Aorta (tissue), 5 donors: ENCODE measurements around the gene HGS. TPM values are rescaled to one million over a fixed set of nuclear protein-coding genes. Genes with fewer than 3 reads are reported as not detected.

Source experiments
- ATAC-seq: fragments of 200-7000 bp; cut with Tn5 transposase; one replicate; pipeline ENCODE4 v1.9.1; 2022; ENCODE audit warnings: moderate library complexity; ENCODE audit not compliant: low FRiP score
- DNase-seq, 2 donors: peaks; one replicate each; pipeline ENCODE4 v3.0.0-alpha.2; 2020
- H3K27ac ChIP-seq, 2 donors: one replicate each; pipeline ENCODE4 v1.5.1; 2013; ENCODE audit warnings: low read length in 2 of 2, mild to moderate bottlenecking in 2 of 2, moderate library complexity in 2 of 2, control low read depth in 1 of 2, inconsistent platforms in 1 of 2, low read depth in 1 of 2
- H3K27me3 ChIP-seq, 2 donors: one replicate each; pipeline ENCODE4 v1.6.1; 2013; ENCODE audit warnings: control low read depth in 1 of 2, low read length in 1 of 2, mild to moderate bottlenecking in 1 of 2, moderate library complexity in 1 of 2; ENCODE audit not compliant: insufficient read depth in 2 of 2, control insufficient read depth in 1 of 2
- H3K36me3 ChIP-seq, 2 donors: one replicate each; pipeline ENCODE4 v1.6.1; 2013; ENCODE audit warnings: control low read depth in 1 of 2, low read length in 1 of 2, mild to moderate bottlenecking in 1 of 2; ENCODE audit not compliant: insufficient read depth in 2 of 2, control insufficient read depth in 1 of 2
- H3K4me1 ChIP-seq, 2 donors: one replicate each; pipeline ENCODE4 v1.6.1; 2013; ENCODE audit warnings: low read length in 2 of 2, control low read depth in 1 of 2, mild to moderate bottlenecking in 1 of 2, moderate library complexity in 1 of 2; ENCODE audit not compliant: insufficient read depth in 2 of 2, control insufficient read depth in 1 of 2
- H3K4me3 ChIP-seq, 2 donors: one replicate each; pipeline ENCODE4 v1.5.1; 2013; ENCODE audit warnings: low read length in 2 of 2, control low read depth in 1 of 2, mild to moderate bottlenecking in 1 of 2
- H3K9me3 ChIP-seq: one replicate; pipeline ENCODE4 v1.6.1; 2013; ENCODE audit warnings: mild to moderate bottlenecking, low read length; ENCODE audit not compliant: control insufficient read depth
- WGBS, 2 donors: extraction: QIAGEN DNeasy Blood & Tissue Kit; methylation state at CpG; one replicate each; pipeline ENCODE4 v1.1.7; 2013; 5-methylcytosine and 5-hydroxymethylcytosine counted together
- intact Hi-C, 2 donors: fragments of 100-400 bp; cut with DNase I; formaldehyde crosslinking; loops; one replicate each; pipeline versions ENCODE4 v1.14.2 to v1.15.0; 2022
- polyA plus RNA-seq, 2 donors: library from polyadenylated mRNA; stranded (reverse); fragments of 200-250 nt; gene quantifications; one replicate each; pipeline ENCODE4 v1.2.3, GENCODE V29; 2013
- total RNA-seq, 2 donors: library from RNA; stranded (reverse); fragmentation: NEBNext Ultra II Directional; extraction: Animal tissue kit (Norgen Biotek cat#: 25700); gene quantifications; one replicate each; pipeline ENCODE4 v1.2.1, GENCODE V29; 2021
- donor health status: healthy with polysubstance abuse.
- donor health status: Bipolar disorder and iron deficiency.
- donor health status: DM: no; HTN: no; CAD: no.
- donor health status: DM: no; HTN: no; CAD: no.
- donor health status: DM: yes; HTN: yes; CAD: no.

The HGS gene
- total and polyA plus RNA-seq, 4 donors = 49.1 to 277 (median 88.4) TPM

DNA sequence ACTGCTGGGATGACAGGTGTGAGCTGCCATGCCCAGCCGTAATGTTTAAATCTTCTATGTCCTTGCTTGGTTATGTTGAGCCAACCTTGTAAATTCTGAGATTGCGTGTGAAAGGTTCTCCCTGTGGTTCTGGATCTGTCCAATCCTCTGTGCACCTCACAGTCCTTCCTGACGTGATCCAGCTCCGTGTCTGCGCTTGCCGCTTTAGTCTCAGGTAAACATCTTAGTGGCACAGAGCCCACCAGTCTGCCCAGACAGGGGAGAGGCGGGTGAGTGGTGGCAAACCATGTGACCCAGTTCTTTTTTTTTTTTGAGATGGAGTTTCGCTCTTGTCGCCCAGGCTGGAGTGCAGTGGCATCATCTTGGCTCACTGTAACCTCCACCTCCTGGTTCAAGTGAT is 42.2 kb downstream of the HGS start:
- ATAC-seq = no peak
- Histone ChIP-seq H3K27me3 (no peaks in the 10 kb centered on the region), H3K27ac (no peak overlapping the region), H3K9me3 (no peaks in the 10 kb centered on the region), H3K4me3 (no peak overlapping the region), H3K4me1 (no peaks in the 10 kb centered on the region), H3K36me3 (no peaks in the 10 kb centered on the region)
- intact Hi-C loops = no loop called here
- 56% methylated on average over 9 of the region's 9 CpGs for WGBS, 2 donors
- DNase-seq = no peak

DNA sequence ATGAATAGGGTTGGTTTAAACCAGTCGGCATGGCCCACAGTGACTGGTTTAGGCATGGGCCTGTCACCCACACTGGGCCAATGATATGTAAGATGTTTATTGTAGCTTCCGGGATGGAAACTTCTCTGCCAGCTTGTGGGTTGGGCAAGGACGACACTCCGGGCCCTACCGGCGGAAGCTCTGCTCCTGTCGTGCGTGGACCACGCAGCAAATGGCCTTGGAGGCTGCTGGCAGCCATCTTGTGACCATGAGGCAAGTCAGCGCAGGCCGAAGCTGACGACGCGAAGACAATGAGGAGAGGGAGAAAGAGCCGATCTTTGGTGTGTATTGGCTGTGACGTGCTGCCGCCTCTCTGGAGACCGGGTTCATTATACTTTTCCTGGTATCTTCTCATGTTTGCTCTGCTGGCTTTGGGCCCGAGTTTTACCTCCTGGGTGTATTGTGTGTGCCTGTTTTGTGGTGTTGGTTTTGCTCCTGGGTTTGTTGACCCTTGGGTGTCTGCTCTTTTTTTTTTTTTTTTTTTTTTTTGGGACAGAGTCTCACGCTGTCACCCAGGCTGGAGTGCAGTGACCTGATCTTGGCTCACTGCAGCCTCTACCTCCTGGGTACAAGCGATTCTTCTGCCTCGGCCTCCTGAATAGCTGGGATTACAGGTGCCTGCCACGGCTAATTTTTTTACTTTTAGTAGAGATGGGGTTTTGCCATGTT is 43.7 kb downstream of the HGS start:
- Histone ChIP-seq H3K4me1 (no peaks in the 10 kb centered on the region), H3K9me3 (no peaks in the 10 kb centered on the region), H3K27ac (no peak overlapping the region), H3K4me3 (no peak overlapping the region), H3K27me3 (no peaks in the 10 kb centered on the region), H3K36me3 (no peaks in the 10 kb centered on the region)
- intact Hi-C loops = no loop called here
- DNase-seq = peak in 1 of 2 donors; percentile 57
- ATAC-seq = no peak
- 89 to 91% methylated on average over 23 of the region's 23 CpGs for WGBS, 2 donors

DNA sequence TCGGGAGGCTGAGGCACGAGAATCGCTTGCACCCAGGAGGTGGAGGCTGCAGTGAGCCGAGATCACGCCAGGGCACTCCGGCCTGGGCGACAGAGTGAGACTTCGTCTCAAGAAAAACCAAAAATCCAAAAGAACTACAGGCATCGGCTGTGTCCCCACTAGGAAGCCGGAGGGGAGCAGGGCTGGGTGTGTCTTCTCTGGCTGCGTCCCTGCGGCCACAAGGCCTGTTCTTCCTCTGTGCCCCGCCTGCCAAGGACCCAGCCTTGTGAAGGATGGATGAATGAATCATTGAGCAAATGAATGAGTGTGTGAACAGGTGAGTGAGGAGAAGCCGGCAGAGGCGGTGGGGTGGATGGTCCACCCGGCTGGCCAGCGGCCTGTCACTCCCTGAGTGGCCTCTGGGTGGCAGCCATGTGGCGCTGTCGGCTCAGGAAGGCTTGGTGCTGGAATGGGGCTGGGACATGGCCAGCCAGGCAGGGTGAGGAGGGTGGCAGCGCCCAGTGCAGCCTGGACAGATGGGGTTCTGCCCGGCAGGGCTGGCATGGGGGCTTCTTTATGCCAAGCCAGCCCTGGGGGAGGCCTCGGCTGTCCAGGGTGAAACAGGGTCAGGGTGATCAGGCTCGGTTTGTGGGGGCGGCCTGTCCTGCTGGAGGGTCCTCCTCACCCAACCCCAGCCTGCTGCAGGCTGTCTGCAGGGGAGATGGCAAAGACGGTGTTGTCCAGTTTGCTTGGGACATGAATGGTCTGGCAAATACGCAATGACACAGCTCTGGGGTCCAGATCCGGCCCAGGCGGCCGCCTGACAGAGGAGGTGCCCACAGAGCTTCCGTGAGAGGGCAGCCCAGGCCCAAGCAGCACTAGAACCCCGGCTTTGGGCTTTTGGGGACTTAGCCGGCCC is 49.9 kb downstream of the HGS start:
- H3K27ac ChIP-seq = no peak overlapping the region
- H3K9me3 ChIP-seq = no peaks in the 10 kb centered on the region
- H3K4me3 ChIP-seq = no peak overlapping the region
- peak; percentile 88 to 93 for DNase-seq
- no peaks in the 10 kb centered on the region for H3K36me3 ChIP-seq
- no peaks in the 10 kb centered on the region for H3K27me3 ChIP-seq
- WGBS, 2 donors = 45% methylated on average over 32 of the region's 32 CpGs
- intact Hi-C loops = no loop called here
- H3K4me1 ChIP-seq = no peaks in the 10 kb centered on the region
- peak; percentile 91 for ATAC-seq

DNA sequence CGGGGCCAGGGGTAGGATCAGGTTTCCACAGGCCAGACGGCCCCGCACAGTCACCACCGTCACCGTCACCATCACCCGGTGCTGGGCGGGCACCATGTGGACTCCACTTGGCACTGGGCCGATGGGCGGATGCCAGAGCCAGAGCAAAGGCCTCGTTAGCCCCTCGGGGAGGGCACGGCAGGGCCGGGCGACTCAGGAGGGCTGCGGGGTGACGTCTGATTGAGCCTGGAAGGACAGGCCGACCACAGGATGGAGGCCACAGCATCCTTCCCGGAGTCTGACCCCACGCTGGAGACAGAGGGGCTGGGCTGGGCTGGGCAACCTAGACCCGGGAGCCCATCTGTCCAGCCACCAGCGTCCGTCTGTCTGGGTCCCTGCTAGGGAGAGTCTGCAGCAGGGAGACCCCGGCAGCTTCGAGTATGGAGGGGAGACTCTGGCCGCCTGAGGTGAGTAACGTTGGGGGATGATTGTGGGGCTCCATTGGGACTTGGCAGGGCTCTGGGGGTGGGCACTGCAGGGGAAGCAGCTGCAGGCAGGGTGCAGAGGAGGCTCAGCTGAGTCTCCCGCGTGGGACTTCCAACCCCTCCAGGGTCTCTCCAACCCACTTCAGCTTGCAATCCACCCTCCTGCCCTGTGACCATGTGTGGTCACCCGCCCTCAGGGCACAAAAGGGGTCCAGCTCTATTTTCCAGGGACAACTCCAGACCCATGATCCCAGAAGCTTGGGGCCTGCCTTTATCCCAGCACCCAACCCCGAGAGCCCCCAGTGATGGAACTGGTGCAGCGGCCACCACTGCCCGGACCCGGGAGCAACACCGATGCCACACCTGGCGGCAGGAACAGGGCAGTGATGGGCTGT is 50.8 kb downstream of the HGS start:
- Histone ChIP-seq H3K27me3 (no peaks in the 10 kb centered on the region), H3K4me3 (no peak overlapping the region), H3K4me1 (no peaks in the 10 kb centered on the region), H3K9me3 (no peaks in the 10 kb centered on the region), H3K27ac (no peak overlapping the region), H3K36me3 (no peaks in the 10 kb centered on the region)
- DNase-seq (peak; percentile 48 to 77), ATAC-seq (no peak)
- WGBS, 2 donors = 75 to 78% methylated on average over 35 of the region's 35 CpGs
- intact Hi-C loops = no loop called here

DNA sequence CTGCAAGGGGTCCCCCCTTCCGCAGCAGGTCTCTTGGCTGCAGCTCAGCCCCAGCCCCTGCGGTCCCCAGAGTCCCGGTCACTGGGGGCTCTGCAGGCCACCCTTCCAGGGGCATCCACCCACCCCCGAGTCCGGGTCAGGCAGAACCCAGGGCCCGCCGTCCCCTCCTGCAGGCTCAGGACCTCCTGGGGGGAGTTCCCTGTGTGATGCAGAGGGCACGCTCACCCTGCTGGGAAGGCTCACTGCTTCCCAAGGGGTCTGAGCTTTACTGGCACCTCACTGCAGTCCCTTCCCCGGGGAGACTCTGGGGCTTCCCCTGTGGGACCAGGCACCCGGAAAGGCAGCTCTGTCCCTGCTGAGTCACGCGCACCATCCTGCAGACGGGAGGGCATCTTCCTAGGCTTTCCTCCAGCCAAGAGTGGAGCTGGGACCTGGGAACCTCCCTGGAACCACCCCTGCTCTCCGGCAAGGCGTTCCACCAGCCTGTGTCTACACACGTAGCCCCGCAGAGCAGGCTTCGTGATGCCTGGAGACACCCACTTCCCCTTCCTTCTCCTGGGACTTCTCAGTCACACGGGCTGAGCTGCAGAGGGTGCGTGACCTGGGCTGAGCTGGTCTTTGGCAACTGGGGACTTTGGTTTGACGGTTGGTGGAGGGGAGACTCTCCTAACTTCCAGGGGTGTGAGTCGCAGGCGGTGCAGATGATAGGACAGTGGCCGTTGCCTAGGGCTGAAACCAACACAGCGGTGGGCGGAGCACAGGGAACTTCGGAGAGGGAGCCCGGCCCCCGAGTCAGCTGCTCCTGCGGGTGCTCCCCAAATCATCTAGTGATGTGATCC is 51.7 kb downstream of the HGS start:
- peak; percentile 78 to 82 for DNase-seq
- intact Hi-C loops = no loop called here
- 37 to 40% methylated on average over 30 of the region's 30 CpGs for WGBS, 2 donors
- no peak overlapping the region for H3K27ac ChIP-seq
- no peak for ATAC-seq
- no peaks in the 10 kb centered on the region for H3K36me3 ChIP-seq
- no peaks in the 10 kb centered on the region for H3K27me3 ChIP-seq
- H3K4me1 ChIP-seq = no peaks in the 10 kb centered on the region
- no peak overlapping the region for H3K4me3 ChIP-seq
- H3K9me3 ChIP-seq = no peaks in the 10 kb centered on the region

DNA sequence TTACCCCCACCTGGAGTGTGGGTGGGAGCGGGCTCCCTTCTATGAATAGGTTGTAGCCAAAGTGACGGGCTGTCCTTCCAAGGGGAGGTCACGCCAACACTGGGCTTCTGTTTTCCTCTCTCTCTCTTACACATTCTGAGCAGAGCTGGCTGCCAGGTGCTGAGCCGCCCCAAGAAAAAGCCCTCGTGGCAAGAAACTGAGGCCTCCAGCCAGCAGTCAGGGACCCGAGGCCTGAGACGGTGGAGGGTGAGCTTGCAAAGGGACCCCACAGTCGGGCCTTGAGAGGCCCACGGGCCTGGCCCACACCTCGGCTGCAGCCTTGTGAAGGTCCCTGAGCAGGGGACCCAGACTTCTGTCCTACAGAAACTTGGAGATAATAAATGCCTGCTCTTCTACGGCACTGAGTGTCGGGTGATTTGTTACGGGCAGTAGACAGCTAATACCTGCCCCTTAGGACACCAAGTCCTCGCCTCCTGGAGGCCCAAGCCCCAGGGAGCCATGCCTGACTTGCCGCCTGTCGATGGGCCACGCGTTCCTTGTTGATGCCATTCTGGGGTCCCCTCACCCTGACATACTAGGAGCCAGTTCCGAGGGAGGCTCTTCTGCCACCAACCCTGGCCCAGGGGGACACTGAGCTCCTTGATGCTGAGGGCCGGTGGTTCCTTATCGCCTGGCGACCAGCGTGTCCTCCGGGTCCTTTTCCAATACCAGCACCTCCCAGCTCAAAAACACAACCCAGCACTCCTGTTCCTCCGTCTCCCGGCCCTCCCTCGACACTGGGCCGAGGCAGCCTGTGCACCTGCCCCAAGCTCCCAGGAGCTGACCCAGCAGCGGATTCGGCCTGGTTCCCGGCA is 54.4 kb downstream of the HGS start:
- no peak for ATAC-seq
- DNase-seq = peak in 1 of 2 donors; percentile 59
- no peak overlapping the region for H3K27ac ChIP-seq
- 88 to 92% methylated on average over 31 of the region's 31 CpGs for WGBS, 2 donors
- no peaks in the 10 kb centered on the region for H3K9me3 ChIP-seq
- no peaks in the 10 kb centered on the region for H3K27me3 ChIP-seq
- no peak overlapping the region for H3K4me3 ChIP-seq
- no peaks in the 10 kb centered on the region for H3K36me3 ChIP-seq
- intact Hi-C loops = no loop called here
- H3K4me1 ChIP-seq = no peaks in the 10 kb centered on the region

DNA sequence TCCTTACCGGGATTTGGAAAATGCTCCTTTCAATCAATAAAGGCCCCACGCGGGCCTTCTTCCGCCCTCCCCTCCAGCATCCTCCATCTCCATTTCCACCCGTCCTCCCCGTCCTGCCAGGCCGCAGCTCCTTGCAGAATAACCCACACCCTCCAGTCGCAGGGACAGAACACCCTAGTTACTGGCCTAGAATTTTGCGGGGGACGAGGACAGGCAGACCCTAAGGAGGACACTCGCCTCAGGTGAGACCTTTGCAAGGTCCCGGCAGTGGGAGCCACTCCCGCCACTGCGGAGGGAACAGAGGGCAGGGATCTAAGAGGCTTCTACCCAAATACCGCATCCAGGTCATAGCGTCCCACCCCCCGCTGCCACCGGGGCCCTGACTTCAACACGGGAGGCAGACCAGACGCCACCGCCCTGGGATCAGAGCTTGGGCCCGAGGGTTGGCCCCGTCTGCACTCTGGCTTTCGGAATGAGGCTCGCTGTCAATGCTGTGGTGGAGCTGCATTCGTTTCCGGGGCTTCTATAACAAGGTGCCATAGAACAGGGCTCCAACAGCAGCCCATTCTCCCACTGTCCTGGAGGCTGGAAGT is 55.1 kb downstream of the HGS start:
- WGBS, 2 donors = 86 to 88% methylated on average over 27 of the region's 27 CpGs
- Histone ChIP-seq H3K4me3 (no peak overlapping the region), H3K4me1 (no peaks in the 10 kb centered on the region), H3K27me3 (no peaks in the 10 kb centered on the region), H3K9me3 (no peaks in the 10 kb centered on the region), H3K36me3 (no peaks in the 10 kb centered on the region), H3K27ac (no peak overlapping the region)
- ATAC-seq (no peak), DNase-seq (peak in 1 of 2 donors; percentile 70)
- intact Hi-C loops = no loop called here
